Stimulated activated memory B cell treated with anti-CD40 and anti-IgM and Interleukin-4, amounts not matched to agents 10 μg/mL and 1 μg/mL and 100 μg/mL, for 72 hours (primary cell): Measurements from ENCODE around the gene CHST15.

ENCODE experiments used
- ATAC-seq: fragments of 150-1000 bp; cut with Tn5 transposase; 2 replicates; pipeline ENCODE4 v1.10.0; 2021
- H3K27ac Mint-ChIP-seq: one replicate; pipeline ENCODE4 v1.8.0; 2022; ENCODE audit warnings: mild to moderate bottlenecking, mixed read lengths
- H3K27me3 Mint-ChIP-seq: one replicate; pipeline ENCODE4 v1.8.0; 2022; ENCODE audit warnings: mixed read lengths
- H3K36me3 Mint-ChIP-seq: one replicate; pipeline ENCODE4 v1.8.0; 2022; ENCODE audit warnings: mixed read lengths
- H3K4me1 Mint-ChIP-seq: one replicate; pipeline ENCODE4 v1.8.0; 2022; ENCODE audit warnings: mixed read lengths
- H3K4me3 Mint-ChIP-seq: one replicate; pipeline ENCODE4 v1.8.0; 2022; ENCODE audit warnings: mild to moderate bottlenecking, moderate library complexity, mixed read lengths
- H3K9me3 Mint-ChIP-seq: one replicate; pipeline ENCODE4 v1.8.0; 2022; ENCODE audit warnings: mixed read lengths

Gene CHST15

GRCh38 chr10:124019886-124020797 is 73.3 kb downstream of the CHST15 start:
- no peaks in the 10 kb centered on the region for H3K4me1 Mint-ChIP-seq
- no peak for ATAC-seq
- no peaks in the 10 kb centered on the region for H3K27me3 Mint-ChIP-seq
- no peak overlapping the region for H3K27ac Mint-ChIP-seq
- H3K9me3 Mint-ChIP-seq: no peaks in the 10 kb centered on the region
- H3K4me3 Mint-ChIP-seq: no peak overlapping the region
- peaks cover 31% of the 10 kb centered on the region for H3K36me3 Mint-ChIP-seq

- Mint-ChIP-seq H3K4me3 (no peak overlapping the region), H3K27me3 (no peaks in the 10 kb centered on the region), H3K4me1 (no peaks in the 10 kb centered on the region), H3K9me3 (peaks cover under 1% of the 10 kb centered on the region), H3K36me3 (peaks cover 34% of the 10 kb centered on the region), H3K27ac (no peak overlapping the region)
- no peak for ATAC-seq
These were observed 74.4 kb downstream of the CHST15 start for GRCh38 chr10:124018886-124019525.

GRCh38 chr10:124017729-124018128 is 75.7 kb downstream of the CHST15 start:
- ATAC-seq: no peak
- Mint-ChIP-seq H3K27me3 (no peaks in the 10 kb centered on the region), H3K9me3 (peaks cover 5% of the 10 kb centered on the region), H3K4me1 (no peaks in the 10 kb centered on the region), H3K4me3 (no peak overlapping the region), H3K27ac (no peak overlapping the region), H3K36me3 (peaks cover 47% of the 10 kb centered on the region)

- H3K9me3 Mint-ChIP-seq: peaks cover 5% of the 10 kb centered on the region
- H3K36me3 Mint-ChIP-seq: peaks cover 50% of the 10 kb centered on the region
- no peak for ATAC-seq
These were observed 76.5 kb downstream of the CHST15 start for GRCh38 chr10:124016804-124017375.

GRCh38 chr10:124015991-124016390 is 77.4 kb downstream of the CHST15 start:
- no peaks in the 10 kb centered on the region for H3K4me1 Mint-ChIP-seq
- H3K27ac Mint-ChIP-seq: no peak overlapping the region
- peaks cover 50% of the 10 kb centered on the region for H3K36me3 Mint-ChIP-seq
- H3K9me3 Mint-ChIP-seq: peaks cover 5% of the 10 kb centered on the region
- ATAC-seq: no peak
- H3K4me3 Mint-ChIP-seq: no peak overlapping the region
- H3K27me3 Mint-ChIP-seq: no peaks in the 10 kb centered on the region

More at GRCh38 chr10:124016804-124017375, 76.5 kb downstream of the CHST15 start:
- no peak overlapping the region for H3K27ac Mint-ChIP-seq
- no peaks in the 10 kb centered on the region for H3K27me3 Mint-ChIP-seq
- H3K4me1 Mint-ChIP-seq: no peaks in the 10 kb centered on the region
- H3K4me3 Mint-ChIP-seq: no peak overlapping the region

GRCh38 chr10:124014416-124015154 is 78.8 kb downstream of the CHST15 start:
- Mint-ChIP-seq H3K36me3 (peaks cover 53% of the 10 kb centered on the region), H3K27me3 (no peaks in the 10 kb centered on the region), H3K4me1 (no peaks in the 10 kb centered on the region), H3K9me3 (peaks cover 5% of the 10 kb centered on the region), H3K4me3 (no peak overlapping the region), H3K27ac (no peak overlapping the region)
- ATAC-seq: no peak

GRCh38 chr10:124013916-124014315 is 79.5 kb downstream of the CHST15 start:
- Mint-ChIP-seq H3K9me3 (peaks cover 5% of the 10 kb centered on the region), H3K27me3 (no peaks in the 10 kb centered on the region), H3K4me1 (no peaks in the 10 kb centered on the region), H3K27ac (no peak overlapping the region), H3K4me3 (no peak overlapping the region), H3K36me3 (peaks cover 55% of the 10 kb centered on the region)
- no peak for ATAC-seq

GRCh38 chr10:124012991-124013390 is 80.4 kb downstream of the CHST15 start:
- ATAC-seq: no peak
- no peak overlapping the region for H3K4me3 Mint-ChIP-seq
- H3K36me3 Mint-ChIP-seq: peaks cover 59% of the 10 kb centered on the region
- H3K27me3 Mint-ChIP-seq: no peaks in the 10 kb centered on the region
- no peaks in the 10 kb centered on the region for H3K4me1 Mint-ChIP-seq
- peaks cover 5% of the 10 kb centered on the region for H3K9me3 Mint-ChIP-seq
- H3K27ac Mint-ChIP-seq: no peak overlapping the region

- no peak overlapping the region for H3K27ac Mint-ChIP-seq
- H3K36me3 Mint-ChIP-seq: peaks cover 63% of the 10 kb centered on the region
- peaks cover 5% of the 10 kb centered on the region for H3K9me3 Mint-ChIP-seq
These were observed 80.8 kb downstream of the CHST15 start for GRCh38 chr10:124012583-124012982.

GRCh38 chr10:124012066-124012465 is 81.3 kb downstream of the CHST15 start:
- Mint-ChIP-seq H3K36me3 (peaks cover 64% of the 10 kb centered on the region), H3K9me3 (peaks cover 5% of the 10 kb centered on the region), H3K4me1 (no peaks in the 10 kb centered on the region), H3K27ac (no peak overlapping the region), H3K27me3 (no peaks in the 10 kb centered on the region), H3K4me3 (no peak overlapping the region)
- no peak for ATAC-seq

More at GRCh38 chr10:124012583-124012982, 80.8 kb downstream of the CHST15 start:
- no peaks in the 10 kb centered on the region for H3K27me3 Mint-ChIP-seq
- H3K4me3 Mint-ChIP-seq: no peak overlapping the region
- no peaks in the 10 kb centered on the region for H3K4me1 Mint-ChIP-seq
- ATAC-seq: no peak

GRCh38 chr10:124011464-124011863 is 81.9 kb downstream of the CHST15 start:
- Mint-ChIP-seq H3K4me1 (no peaks in the 10 kb centered on the region), H3K27ac (no peak overlapping the region), H3K36me3 (peaks cover 64% of the 10 kb centered on the region), H3K9me3 (peaks cover 5% of the 10 kb centered on the region), H3K4me3 (no peak overlapping the region), H3K27me3 (no peaks in the 10 kb centered on the region)
- ATAC-seq: no peak

GRCh38 chr10:124010563-124011131 is 82.8 kb downstream of the CHST15 start:
- Mint-ChIP-seq H3K36me3 (peaks cover 64% of the 10 kb centered on the region), H3K9me3 (peaks cover 5% of the 10 kb centered on the region), H3K27ac (no peak overlapping the region), H3K27me3 (no peaks in the 10 kb centered on the region), H3K4me3 (no peak overlapping the region), H3K4me1 (no peaks in the 10 kb centered on the region)
- no peak for ATAC-seq

GRCh38 chr10:124010024-124010423 is 83.4 kb downstream of the CHST15 start:
- H3K27me3 Mint-ChIP-seq: no peaks in the 10 kb centered on the region
- ATAC-seq: no peak
- H3K9me3 Mint-ChIP-seq: peaks cover 5% of the 10 kb centered on the region
- H3K4me1 Mint-ChIP-seq: no peaks in the 10 kb centered on the region
- H3K4me3 Mint-ChIP-seq: no peak overlapping the region
- peaks cover 64% of the 10 kb centered on the region for H3K36me3 Mint-ChIP-seq
- no peak overlapping the region for H3K27ac Mint-ChIP-seq

- Mint-ChIP-seq H3K27ac (no peak overlapping the region), H3K27me3 (no peaks in the 10 kb centered on the region), H3K36me3 (peaks cover 64% of the 10 kb centered on the region), H3K9me3 (peaks cover 5% of the 10 kb centered on the region), H3K4me1 (no peaks in the 10 kb centered on the region), H3K4me3 (no peak overlapping the region)
- no peak for ATAC-seq
These were observed 84.0 kb downstream of the CHST15 start for GRCh38 chr10:124009231-124010015.
